K562 (cell line): ENCODE measurements around the gene CUX1. TPM values are rescaled to one million over a fixed set of nuclear protein-coding genes. Genes with fewer than 3 reads are reported as not detected.

Experiments
- CHAMP1 ChIP-seq: fragments of 450-650 bp; IDR thresholded peaks from 2 replicates; pipeline ENCODE4 v1.6.1; 2016; ENCODE audit warnings: mild to moderate bottlenecking
- FOXA1 ChIP-seq: fragments of 450-650 bp; IDR thresholded peaks from 2 replicates; pipeline ENCODE4 v1.6.1; 2016; ENCODE audit warnings: mild to moderate bottlenecking, borderline replicate concordance
- GTF3C2 ChIP-seq: IDR thresholded peaks from 3 replicates; pipeline ENCODE4 v1.6.1; 2011; ENCODE audit warnings: borderline replicate concordance, mild to moderate bottlenecking, moderate library complexity; ENCODE audit not compliant: insufficient read length; ENCODE audit errors: extremely low read depth
- HMG20A ChIP-seq: fragments of 450-650 bp; formaldehyde crosslinking; conservative IDR thresholded peaks from 2 replicates; pipeline ENCODE4 v1.4.0; 2020; ENCODE audit warnings: mild to moderate bottlenecking, mixed read lengths
- KDM1A ChIP-seq, 2 experiments: fragments of 450-650 bp; IDR thresholded peaks; 2 replicates each; pipeline ENCODE4 v1.6.1; 2016; ENCODE audit warnings: mild to moderate bottlenecking in 2 of 2
- MAX ChIP-seq: sonication (generic); formaldehyde crosslinking; IDR thresholded peaks from 2 replicates; pipeline ENCODE4 v1.9.0; 2022; ENCODE audit warnings: mild to moderate bottlenecking, missing genetic modification reagents
- NFIC ChIP-seq: fragments of 450-650 bp; IDR thresholded peaks from 2 replicates; pipeline ENCODE4 v1.6.1; 2017; ENCODE audit warnings: mild to moderate bottlenecking, inconsistent platforms
- NFIX ChIP-seq: fragments of 250-450 bp; sonication (Bioruptor Pico); IDR thresholded peaks from 2 replicates; pipeline ENCODE4 v1.4.0; 2020; ENCODE audit warnings: low read depth, mild to moderate bottlenecking, moderate library complexity
- NR2C1 ChIP-seq, 2 experiments: fragments of 450-650 bp; IDR thresholded peaks; 2 replicates each; pipeline ENCODE4 v1.6.1; 2017; ENCODE audit warnings: mild to moderate bottlenecking in 2 of 2, antibody characterized with exemption in 1 of 2, inconsistent platforms in 1 of 2, missing compliant biosample characterization in 1 of 2, missing genetic modification characterization in 1 of 2
- POLR2A ChIP-seq: fragments of 450-650 bp; conservative IDR thresholded peaks from 2 replicates; pipeline ENCODE4 v1.6.1; 2016
- TCF3 ChIP-seq: sonication (generic); formaldehyde crosslinking; IDR thresholded peaks from 2 replicates; pipeline ENCODE4 v1.4.0; 2020; ENCODE audit warnings: mild to moderate bottlenecking, missing genetic modification reagents
- TEAD2 ChIP-seq: fragments of 450-650 bp; IDR thresholded peaks from 2 replicates; pipeline ENCODE4 v1.6.1; 2016; ENCODE audit warnings: missing genetic modification characterization, control low read depth, missing compliant biosample characterization
- ZBTB43 ChIP-seq: sonication (generic); formaldehyde crosslinking; IDR thresholded peaks from 2 replicates; pipeline ENCODE4 v1.8.0; 2023; ENCODE audit warnings: mild to moderate bottlenecking, missing genetic modification reagents
- ZNF197 ChIP-seq: fragments of 200-800 bp; sonication (Bioruptor generic); IDR thresholded peaks from 2 replicates; pipeline ENCODE4 v1.6.1; 2016; ENCODE audit warnings: low read depth, missing genetic modification characterization, missing compliant biosample characterization
- ZNF395 ChIP-seq: fragments of 200-800 bp; sonication (Bioruptor generic); IDR thresholded peaks from 2 replicates; pipeline ENCODE4 v1.6.1; 2017; ENCODE audit warnings: missing genetic modification characterization, missing compliant biosample characterization
- ZNF449 ChIP-seq: fragments of 250-450 bp; sonication (Bioruptor Pico); IDR thresholded peaks from 2 replicates; pipeline ENCODE4 v1.8.0; 2022; ENCODE audit warnings: moderate library complexity, mild to moderate bottlenecking, inconsistent platforms
- ZNF589 ChIP-seq: fragments of 200-800 bp; sonication (Bioruptor generic); IDR thresholded peaks from 2 replicates; pipeline ENCODE4 v1.6.1; 2016; ENCODE audit warnings: low read depth, missing genetic modification characterization, missing compliant biosample characterization
- ZNF707 ChIP-seq: fragments of 250-450 bp; sonication (Bioruptor Pico); conservative IDR thresholded peaks from 2 replicates; pipeline ENCODE4 v1.8.0; 2022; ENCODE audit warnings: inconsistent platforms, mild to moderate bottlenecking, moderate library complexity
- polyA plus RNA-seq, 8 experiments: library from polyadenylated mRNA; depleted of rRNA in 4 of 8; stranded (reverse) in 5 of 8; unstranded in 3 of 8; fragments of >200 nt; fragmentation: Nextera tagmentation in 2 of 8; fragmentation: Illumina TruSeq in 1 of 8; extraction: Ambion mirVana in 2 of 8; extraction: Trizol in 1 of 8; gene quantifications; 2 replicates each; pipeline versions ENCODE4 v1.2.1 to v1.2.3, GENCODE V29; 2011 to 2014; ENCODE audit warnings: inconsistent platforms in 1 of 8, missing spikeins in 1 of 8
- total RNA-seq, 7 experiments: library from RNA; depleted of rRNA in 6 of 7; stranded (reverse); fragments of >200 nt in 6 of 7; fragmentation: Illumina TruSeq in 2 of 7; extraction: Trizol in 2 of 7; gene quantifications; 2 replicates each; pipeline versions ENCODE4 v1.2.1 to v1.2.3, GENCODE V29; 2011 to 2021; ENCODE audit warnings: low replicate concordance in 1 of 7

CUX1 gene
- total and polyA plus RNA-seq, 9 of the 15 experiments (the other 6 are each of a cell fraction or from before 2014, with no cell fraction given): 3.6 to 55.3 (median 25.2) TPM

GRCh38 chr7:102264367-102264891 lies 447.0 kb downstream of the CUX1 start (continued):
- TF ChIP-seq CHAMP1: no peak
- TF ChIP-seq ZBTB43 (CRISPR knock-in tag): no peak
- TF ChIP-seq ZNF449 (CRISPR knock-in tag): no peak
- no peak for TF ChIP-seq NFIC
- no peak for TF ChIP-seq GTF3C2
- TF ChIP-seq FOXA1: no peak
- TF ChIP-seq ZNF589 (CRISPR knock-in tag): no peak
- peak; percentile 49; the same call in 1 of the 2 replicates for TF ChIP-seq NR2C1 (IDR thresholded peaks at IDR 0.05)
- TF ChIP-seq NR2C1 (tag; IDR thresholded peaks at IDR 0.05): peak; percentile 52
- no peak for TF ChIP-seq ZNF707 (CRISPR knock-in tag)
- no peak for TF ChIP-seq ZNF197 (CRISPR knock-in tag)
- TF ChIP-seq POLR2A: no peak
- no peak for TF ChIP-seq TCF3 (CRISPR knock-in tag)
- no peak; the same call in 1 of the 2 replicates for TF ChIP-seq ZNF395 (CRISPR knock-in tag)
- no peak; a peak in 1 of 4 replicates for TF ChIP-seq KDM1A (IDR thresholded peaks at IDR 0.05)
- no peak for TF ChIP-seq TEAD2 (tag)
- TF ChIP-seq MAX (CRISPR knock-in tag): peak; percentile 86
- TF ChIP-seq NFIX: no peak
- no peak for TF ChIP-seq HMG20A (CRISPR knock-in tag)
